Measurements from ENCODE around the gene CCL19. TPM values are rescaled to one million over a fixed set of nuclear protein-coding genes. Genes with fewer than 3 reads are reported as not detected.
"Not testable (repeated sequence)": the region's sequence is repeated elsewhere in the genome, so short reads cannot be mapped to it uniquely, and the experiment has no call there.

Gene CCL19
- 1.3 TPM for total RNA-seq

DNA sequence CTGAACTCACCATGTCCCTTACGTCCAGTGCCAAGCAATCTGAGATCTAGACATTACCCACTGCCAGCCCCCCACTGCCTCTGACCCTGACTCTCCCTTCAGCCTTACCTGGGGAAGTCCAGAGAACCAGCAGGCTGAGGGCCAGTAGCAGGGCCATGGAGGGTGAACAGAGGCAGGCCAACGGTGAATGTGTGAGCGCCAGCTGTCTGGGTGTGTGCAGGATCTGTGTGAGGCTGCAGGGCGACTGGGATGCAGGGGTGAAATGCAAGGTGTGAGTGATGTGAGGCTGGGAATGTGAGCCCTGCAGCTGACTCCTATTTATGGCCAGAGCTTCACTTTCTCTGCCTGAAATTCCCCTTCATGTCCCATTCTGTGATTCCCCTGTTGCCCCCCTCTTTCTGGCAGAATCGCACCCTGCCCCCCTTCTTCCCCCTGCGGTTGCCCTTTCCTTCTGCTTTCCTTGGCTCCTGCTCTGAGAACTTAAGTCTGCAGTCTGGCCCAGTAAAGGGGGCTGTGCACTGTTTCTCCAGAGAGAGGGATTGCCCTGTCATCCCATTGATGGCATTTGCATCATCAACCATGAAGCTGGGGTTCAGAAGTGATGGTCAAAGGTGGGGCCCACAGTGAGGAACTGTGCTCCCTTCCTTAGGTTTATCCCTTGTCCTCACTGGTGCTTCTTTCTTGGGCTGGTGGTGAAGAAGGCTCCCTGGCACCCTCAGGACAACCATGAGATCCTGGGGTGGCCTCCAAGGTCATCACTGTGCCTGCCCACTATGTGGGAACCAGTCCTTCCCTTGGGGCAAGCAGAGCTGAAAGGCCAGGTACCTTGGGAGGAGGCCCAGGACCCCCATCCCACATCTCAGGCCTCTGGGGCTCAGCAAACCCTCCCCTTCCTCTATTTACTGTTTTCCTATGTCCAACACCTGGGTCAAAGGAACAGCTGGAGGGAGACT lies at the start of gene CCL19:
Gene CCL19 (minus strand): TSS at position 294 of the 953 bp plus-strand sequence. CDS start 137 bp downstream, at position 157.
- ATAC-seq (peak; percentile 31), DNase-seq (ENCODE audit: low spot score) (no peak)
- intact Hi-C loops (cut with DNase I): no loop called here

- DNase-seq (ENCODE audit: low spot score); ATAC-seq; intact Hi-C loops (cut with DNase I): not testable (repeated sequence)
These were observed 49.1 kb upstream of the CCL19 start for GRCh38 chr9:34740176-34740575.

GRCh38 chr9:34737677-34738260 lies 46.7 kb upstream of the CCL19 start:
- no peak for ATAC-seq
- DNase-seq (ENCODE audit: low spot score): no peak
- intact Hi-C loops (cut with DNase I): no loop called here

DNA sequence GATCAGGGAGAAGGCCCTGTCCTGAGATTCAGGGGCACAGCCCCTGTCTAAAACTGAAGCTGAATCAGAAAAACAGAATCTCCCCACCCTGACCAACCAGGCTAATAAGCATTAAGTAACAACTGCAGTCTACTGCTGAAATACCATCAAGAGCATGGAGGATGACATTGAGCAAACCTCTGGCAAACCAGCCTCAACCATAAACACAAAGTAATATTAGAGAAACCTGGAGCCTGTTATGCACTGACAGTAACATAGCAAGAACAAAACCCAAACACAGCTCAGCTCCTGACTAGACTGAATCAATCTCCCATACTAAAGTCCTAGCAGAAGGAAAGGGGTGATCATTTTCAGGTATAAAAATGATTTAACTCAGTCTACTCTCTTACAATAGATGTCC lies 43.6 kb upstream of the CCL19 start:
- DNase-seq (ENCODE audit: low spot score): no peak
- intact Hi-C loops (cut with DNase I): no loop called here
- ATAC-seq: no peak

DNA sequence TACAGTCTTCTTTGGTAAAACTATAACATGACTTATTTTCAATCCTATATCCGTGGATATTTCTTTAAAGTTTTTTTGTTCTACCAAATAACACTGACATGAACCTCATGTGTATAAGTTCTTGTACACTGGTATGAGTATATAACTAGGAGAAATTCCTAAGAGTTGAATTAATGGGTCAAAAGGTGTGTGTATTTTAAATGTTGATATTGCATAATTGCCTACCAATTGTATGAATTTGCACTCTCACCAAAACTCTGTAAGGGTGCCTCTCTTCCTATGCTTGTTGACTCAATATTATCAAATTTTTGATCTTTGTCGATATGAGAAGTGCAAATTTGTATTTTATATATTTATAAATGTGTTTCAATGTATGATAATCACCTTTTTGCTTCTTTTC lies 41.8 kb upstream of the CCL19 start:
- intact Hi-C loops (cut with DNase I): no loop called here
- no peak for ATAC-seq
- no peak for DNase-seq (ENCODE audit: low spot score)

DNA sequence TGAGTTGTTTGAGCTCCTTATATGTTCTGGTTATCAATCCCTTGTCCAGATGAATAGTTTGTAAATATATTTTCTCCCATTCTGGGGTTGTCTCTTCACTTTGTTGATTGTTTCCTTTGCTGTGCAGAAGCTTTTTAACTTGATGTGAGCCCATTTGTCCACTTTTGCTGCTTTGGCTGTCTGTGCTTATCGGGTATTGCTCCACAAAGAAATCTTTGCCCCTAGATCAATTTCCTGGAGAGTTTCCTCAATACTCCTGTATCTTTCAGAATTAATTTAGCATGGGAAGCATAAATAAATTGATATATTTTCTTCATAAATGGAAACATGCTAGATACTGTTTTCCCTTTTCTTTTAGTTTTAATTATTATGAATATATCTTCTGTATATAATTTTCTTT lies 41.4 kb upstream of the CCL19 start:
- intact Hi-C loops (cut with DNase I): no loop called here
- no peak for DNase-seq (ENCODE audit: low spot score)
- no peak for ATAC-seq

- intact Hi-C loops (cut with DNase I): no loop called here
- DNase-seq (ENCODE audit: low spot score) (no peak), ATAC-seq (no peak)
These were observed 32.1 kb upstream of the CCL19 start for GRCh38 chr9:34723141-34723540.

GRCh38 chr9:34719769-34720025 lies 28.6 kb upstream of the CCL19 start:
- DNase-seq (ENCODE audit: low spot score); ATAC-seq: not testable (repeated sequence)
- intact Hi-C loops (cut with DNase I): loop anchor here (5.0 kb wide), 1 partner anchor 437 kb away; no protein-coding TSS in a partner anchor

- DNase-seq (ENCODE audit: low spot score) (no peak), ATAC-seq (no peak)
- intact Hi-C loops (cut with DNase I): loop anchor here (5.0 kb wide), 1 partner anchor 437 kb away; no protein-coding TSS in a partner anchor
These were observed 28.1 kb upstream of the CCL19 start for GRCh38 chr9:34719021-34719768.

GRCh38 chr9:34717996-34718614 lies 27.0 kb upstream of the CCL19 start:
- DNase-seq (ENCODE audit: low spot score) (no peak), ATAC-seq (no peak)
- intact Hi-C loops (cut with DNase I): loop anchor here (5.0 kb wide), 1 partner anchor 436 kb away; no protein-coding TSS in a partner anchor

GRCh38 chr9:34716711-34717110 lies 25.6 kb upstream of the CCL19 start:
- ATAC-seq: no peak
- DNase-seq (ENCODE audit: low spot score): no peak
- intact Hi-C loops (cut with DNase I): loop anchor here (5.0 kb wide), 1 partner anchor 434 kb away; no protein-coding TSS in a partner anchor

DNA sequence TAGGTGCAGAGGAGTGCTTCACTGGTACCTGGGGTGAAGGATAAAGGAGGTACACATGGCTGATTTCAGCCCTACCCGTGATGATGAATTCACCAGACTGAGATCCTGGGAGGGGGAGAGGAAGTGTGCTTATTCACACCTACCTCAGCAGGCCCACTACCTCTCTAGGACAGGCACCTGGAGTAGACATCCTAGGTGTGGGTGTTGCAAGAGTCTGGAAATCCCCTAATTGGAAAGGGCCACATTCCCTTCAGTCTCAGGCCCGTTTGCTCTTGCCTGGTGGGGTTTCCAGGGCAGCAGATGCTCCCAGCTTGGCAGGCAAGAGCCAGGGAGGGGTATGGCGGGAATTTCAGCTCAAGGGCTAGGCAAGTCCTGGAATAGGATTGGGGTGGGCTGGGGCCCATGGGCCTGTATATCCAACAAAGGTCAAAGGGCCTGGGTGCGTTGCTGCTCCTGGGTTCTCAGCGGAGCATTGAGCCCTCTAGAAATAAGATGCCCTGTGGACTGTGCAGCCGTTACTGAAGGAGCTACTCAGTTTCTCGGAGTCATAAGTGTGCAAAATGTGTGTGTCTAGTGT lies 24.7 kb upstream of the CCL19 start:
- DNase-seq (ENCODE audit: low spot score) (no peak), ATAC-seq (no peak)
- intact Hi-C loops (cut with DNase I): loop anchor here (5.0 kb wide), 1 partner anchor 433 kb away; no protein-coding TSS in a partner anchor

DNA sequence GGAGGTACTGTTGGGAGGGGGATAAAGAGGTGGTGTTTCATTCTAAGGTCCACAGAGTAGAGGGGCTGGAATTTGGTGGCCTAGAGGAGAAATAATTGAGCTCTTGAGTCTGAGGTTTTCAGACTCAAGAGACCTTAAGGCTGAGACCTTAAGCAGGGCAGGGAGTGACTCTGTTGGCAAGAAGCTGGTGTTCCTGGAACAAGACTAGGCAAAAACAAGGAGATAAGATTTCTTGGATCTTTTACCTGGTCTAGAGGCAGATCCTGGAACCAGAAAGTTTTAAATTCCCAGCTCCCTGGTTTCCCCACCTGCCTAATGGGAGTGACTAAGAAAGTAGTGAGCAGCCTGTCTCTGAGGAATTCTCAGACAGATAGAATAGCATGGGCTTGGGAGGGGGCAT lies 22.9 kb upstream of the CCL19 start:
- ATAC-seq (no peak), DNase-seq (ENCODE audit: low spot score) (no peak)
- intact Hi-C loops (cut with DNase I): no loop called here

GRCh38 chr9:34712140-34712539 lies 21.1 kb upstream of the CCL19 start:
- ATAC-seq: no peak

DNA sequence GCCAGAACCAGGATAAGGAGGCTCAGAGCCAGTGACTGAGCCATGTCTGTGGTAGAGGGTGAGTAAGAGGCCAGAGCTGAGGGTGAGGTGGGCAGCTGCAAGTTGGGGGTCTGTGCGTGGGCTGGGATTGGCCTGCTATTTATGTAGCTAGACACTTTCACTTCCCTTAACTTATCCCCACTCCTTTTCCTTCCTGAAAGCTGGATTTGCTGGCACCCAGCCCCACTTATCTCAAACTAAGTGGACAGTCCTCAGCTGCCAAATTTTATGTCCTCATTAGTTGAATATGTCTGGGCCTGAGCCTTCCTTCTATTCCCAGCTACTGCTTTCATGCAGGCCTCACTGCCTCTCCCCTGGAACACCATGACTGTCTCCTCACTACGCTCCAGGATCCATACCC lies 18.9 kb upstream of the CCL19 start, which contains the start of gene CCL21:
Gene CCL21 (minus strand): TSS at position 114 of the 400 bp plus-strand sequence. CDS start 70 bp downstream, at position 44.
- peak; percentile 34 for ATAC-seq
- no peak for DNase-seq (ENCODE audit: low spot score)
- intact Hi-C loops (cut with DNase I): no loop called here

More at GRCh38 chr9:34712140-34712539, 21.1 kb upstream of the CCL19 start:
- intact Hi-C loops (cut with DNase I): no loop called here
- DNase-seq (ENCODE audit: low spot score): no peak

GRCh38 chr9:34709196-34709978 lies 18.3 kb upstream of the CCL19 start:
- DNase-seq (ENCODE audit: low spot score): no peak
- intact Hi-C loops (cut with DNase I): loop anchor here (10.0 kb wide), 1 partner anchor 305 kb away; no protein-coding TSS in a partner anchor
- ATAC-seq: peak; percentile 28

- DNase-seq (ENCODE audit: low spot score) (no peak), ATAC-seq (no peak)
- intact Hi-C loops (cut with DNase I): loop anchor here (10.0 kb wide), 1 partner anchor 302 kb away; no protein-coding TSS in a partner anchor
These were observed 16.1 kb upstream of the CCL19 start for GRCh38 chr9:34707130-34707529.
